NCI-H187 treated with DMSO at 0.1 percent for 48 hours (cell line): ENCODE results near the gene PRPSAP1.
"Not testable (repeated sequence)": the region's sequence is repeated elsewhere in the genome, so short reads cannot be mapped to it uniquely, and the experiment has no call there.

Experiments used
- DNase-seq: peaks from one replicate; lab custom pipeline; 2025; lab: John Stamatoyannopoulos, UW

PRPSAP1 gene

DNA sequence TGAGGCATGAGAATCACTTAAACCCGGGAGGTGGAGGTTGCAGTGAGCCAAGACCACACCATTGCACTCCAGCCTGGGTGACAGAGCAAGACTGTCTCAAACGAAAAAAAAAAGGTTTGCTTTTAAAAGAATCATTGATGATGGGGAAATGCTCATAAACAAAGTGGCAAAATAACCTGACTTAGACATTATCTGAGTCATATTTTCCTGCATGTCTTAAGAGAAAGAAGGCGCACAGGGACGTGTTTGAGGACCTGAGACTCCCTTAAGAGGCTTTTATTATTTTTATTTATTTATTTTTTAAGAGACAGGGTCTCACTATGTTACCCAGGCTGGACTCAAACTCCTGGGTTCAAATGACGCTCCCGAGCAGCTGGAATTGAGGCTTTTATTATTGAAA lies 5.7 kb upstream of the PRPSAP1 start:
- DNase-seq: no peak

DNA sequence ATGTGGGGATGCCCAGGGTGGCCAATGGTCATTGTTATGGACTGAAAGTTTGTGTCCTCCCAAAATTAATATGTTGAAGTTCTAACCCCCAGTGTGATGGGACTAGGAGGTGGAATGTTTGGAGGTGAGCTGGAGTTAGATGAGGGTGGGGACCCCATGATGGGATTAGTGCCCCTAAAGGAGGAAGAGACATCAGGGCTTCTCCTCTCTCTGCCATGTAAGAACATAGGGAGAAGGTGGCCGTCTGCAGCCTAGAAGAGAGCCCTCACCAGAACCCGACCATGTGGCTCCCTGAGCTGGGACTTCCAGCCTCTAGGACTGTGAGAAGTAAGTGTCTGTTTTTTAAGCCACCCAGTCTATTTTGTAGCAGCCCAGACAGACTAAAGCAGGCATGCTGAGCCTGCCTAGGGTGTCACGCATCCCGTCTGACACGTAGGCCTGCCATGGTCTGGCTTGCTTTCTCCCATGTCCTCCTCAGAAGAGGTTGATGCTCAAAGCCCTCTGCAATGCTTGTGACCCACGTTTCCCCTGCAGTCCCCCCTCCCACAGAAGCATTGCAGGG lies 4.0 kb upstream of the PRPSAP1 start:
- no peak for DNase-seq

DNA sequence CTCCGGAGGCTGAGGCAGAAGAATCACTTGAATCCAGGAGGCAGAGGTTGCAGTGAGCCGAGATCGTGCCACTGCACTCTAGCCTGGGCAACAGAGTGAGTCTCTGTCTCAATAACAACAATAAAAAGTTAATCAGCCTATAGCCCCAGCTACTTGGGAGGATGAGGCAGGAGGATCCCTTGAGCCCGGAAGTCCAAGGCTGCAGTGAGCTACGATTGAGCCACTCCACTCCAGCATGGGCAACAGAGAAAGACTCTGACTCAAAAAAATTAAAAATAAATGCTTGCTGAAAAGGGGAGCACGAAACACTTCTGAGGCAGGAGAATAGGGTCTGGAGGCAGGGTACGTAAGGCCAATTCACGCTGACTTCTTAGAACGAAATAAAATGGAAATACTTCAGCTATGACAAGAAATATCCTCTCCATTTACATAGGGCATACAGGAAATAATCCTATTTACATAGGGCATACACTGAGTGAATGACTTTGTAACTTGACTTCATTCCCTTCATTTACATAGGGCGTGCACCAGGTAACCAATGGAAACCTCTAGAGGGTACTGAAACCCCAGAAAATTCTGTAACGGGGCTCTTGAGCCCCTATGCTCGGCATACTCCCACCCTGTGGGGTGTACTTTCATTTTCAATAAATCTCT lies 3.2 kb upstream of the PRPSAP1 start:
- DNase-seq: no peak

DNA sequence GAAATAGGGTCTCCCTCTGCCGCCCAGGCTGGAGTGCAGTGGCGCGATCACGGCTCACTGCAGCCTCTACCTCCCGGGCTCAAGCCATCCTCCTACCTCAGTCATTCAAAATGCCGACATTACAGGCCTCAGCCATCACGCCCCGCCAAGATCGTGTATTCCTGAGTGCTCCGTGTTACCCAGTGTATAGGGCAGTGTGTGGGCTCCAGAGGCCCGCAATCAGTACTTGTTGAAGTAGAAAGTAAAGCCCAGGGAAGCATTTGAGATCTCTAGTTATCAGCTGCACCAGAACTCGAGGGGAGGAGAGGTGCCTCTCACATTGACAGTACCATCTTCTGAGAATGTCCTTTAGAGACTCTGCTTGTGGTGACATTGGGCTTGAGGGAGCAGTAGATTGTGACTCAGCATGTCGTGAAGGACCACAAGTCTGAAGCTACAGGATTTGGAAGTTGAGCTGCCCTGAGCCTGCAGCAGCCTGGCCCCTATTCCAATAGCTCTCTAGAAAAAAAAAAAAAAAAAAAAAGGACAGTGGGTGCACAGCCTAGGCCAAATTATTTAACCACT lies 1.1 kb upstream of the PRPSAP1 start:
- DNase-seq: no peak

DNA sequence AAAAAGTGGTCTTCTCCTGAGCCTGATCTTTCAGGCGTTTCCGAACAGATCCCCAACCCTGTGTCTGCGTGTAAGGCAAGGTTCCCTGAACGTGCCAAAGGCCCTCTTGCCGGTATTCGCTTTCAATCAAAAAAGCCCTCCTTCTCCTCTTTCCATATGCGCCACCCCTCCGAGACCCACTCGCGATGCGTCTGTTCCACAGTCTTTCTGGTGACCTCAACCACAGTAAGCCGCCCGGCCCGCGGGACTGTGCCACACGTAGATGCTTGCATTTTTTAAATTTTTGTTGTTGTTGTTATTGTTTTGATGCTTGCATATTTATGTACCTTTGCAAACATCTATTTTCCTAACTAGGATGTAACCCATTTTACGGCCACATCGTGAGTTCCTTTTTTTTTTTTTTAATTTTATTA lies 607 bp upstream of the PRPSAP1 start:
- no peak for DNase-seq

DNA sequence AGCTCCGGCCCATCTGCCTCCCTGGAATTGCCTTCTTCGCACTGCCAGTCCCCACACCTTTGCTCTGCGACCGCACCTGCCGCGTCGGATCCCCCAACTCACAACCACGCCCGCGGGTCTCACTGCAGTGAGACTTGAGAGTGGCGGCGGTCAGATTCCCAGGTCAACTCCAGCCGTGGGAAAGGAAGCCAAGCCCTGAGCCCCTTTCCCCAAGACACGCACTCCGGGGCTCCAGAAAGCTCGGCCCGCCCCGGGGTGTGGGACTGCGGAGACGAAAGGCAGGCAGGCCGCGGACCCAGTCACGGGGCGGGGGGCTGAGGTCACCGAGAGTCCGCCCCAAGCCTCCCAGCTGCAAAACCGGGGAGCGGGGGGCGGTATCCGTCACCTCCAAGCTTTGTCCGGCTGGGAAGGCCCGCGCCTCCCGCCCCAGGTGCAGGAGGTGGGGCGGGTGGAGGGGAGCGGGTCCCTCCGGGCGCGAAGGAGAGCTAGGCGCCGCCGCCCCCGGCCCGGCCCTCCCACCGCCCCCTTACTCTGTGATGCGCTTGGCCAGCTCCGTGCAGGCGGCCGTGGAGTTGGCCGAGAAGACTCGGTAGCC lies 615 bp downstream of the PRPSAP1 start:
- DNase-seq: no peak

DNA sequence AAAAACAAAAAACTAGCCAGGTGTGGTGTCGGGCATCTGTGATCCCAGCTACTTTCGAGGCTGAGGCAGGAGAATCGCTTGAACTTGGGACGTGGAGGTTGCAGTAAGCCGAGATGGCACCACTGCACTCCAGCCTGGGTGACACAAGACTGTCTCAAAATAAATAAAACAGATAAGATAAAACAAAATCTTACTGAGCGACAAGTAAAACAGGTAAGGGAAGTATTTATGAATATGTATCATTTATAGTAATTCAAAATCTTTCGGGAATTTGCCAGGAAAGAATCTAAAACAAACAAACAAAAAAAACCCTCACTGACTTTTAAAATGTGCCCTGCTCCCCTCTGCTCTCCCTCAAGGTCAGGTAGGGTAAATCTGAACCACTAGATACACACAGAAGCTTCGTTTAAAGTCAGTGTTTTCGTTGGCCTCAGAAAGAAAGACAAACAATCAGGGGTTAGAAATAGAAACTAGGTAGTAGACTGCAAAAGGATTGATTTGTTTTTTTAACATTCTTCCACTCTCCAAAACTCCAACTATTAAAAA lies 2.1 kb downstream of the PRPSAP1 start:
- no peak for DNase-seq

DNA sequence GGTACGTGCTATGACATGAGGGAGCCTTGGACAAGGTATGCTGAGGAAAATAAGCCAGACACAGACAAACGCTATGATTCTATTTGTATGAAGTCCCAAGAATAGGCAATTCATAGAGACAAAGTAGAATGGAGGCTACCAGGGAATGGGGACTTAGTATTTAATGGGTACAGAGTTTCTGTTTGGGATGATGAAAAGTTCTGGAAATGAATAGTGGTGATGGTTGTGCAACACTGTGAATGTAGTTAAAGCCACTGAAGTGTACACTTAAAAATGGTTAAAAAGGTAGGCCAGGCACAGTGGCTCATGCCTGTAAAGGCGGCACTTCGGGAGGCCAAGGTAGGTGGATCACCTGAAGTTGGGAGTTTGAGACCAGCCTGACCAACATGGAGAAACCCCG lies 3.3 kb downstream of the PRPSAP1 start:
- no peak for DNase-seq

DNA sequence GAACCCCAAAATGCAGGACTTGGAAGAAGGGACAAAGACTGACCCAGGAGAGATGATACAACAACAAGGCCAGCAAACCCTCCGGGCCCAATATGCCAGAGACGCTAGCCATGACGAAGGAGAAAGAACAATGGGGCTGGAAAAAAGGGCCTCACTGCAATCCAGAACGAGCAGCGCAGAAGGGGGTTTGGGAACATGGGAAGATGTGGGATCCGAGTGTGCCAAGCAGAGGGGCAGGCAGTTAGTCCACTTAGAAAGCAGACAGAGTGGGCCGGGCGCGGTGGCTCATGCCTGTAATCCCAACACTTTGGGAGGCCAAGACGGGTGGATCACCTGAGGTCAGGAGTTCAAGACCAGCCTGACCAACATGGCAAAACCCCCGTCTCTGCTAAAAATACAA lies 6.8 kb downstream of the PRPSAP1 start:
- not testable (repeated sequence) for DNase-seq

DNA sequence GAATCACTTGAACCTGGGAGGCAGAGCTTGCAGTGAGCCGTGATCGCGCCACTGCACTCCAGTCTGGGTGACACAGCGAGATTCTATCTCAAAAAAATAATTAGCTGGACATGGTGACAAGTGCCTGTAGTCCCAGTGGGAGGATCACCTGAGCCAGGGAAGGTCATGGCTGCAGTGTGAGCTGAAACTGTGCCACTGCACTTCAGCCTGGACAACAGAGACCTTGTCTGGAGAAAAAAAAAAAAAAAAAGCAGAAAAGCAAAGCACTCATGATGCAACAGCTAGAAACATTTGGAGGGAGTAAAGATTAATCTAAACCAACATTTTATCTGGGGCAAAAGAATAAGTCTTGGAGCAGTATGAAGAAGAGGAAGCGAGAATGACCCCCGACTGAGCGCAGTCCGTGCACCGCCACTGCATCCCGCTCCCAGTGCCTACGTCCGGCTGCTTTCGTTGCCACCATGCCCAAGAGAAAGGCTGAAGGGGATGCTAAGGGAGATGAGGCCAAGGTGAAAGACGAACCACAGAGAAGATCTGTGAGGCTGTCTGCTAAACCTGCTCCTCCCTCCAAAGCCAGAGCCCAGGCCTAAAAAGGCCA lies 8.2 kb downstream of the PRPSAP1 start:
- no peak for DNase-seq

DNA sequence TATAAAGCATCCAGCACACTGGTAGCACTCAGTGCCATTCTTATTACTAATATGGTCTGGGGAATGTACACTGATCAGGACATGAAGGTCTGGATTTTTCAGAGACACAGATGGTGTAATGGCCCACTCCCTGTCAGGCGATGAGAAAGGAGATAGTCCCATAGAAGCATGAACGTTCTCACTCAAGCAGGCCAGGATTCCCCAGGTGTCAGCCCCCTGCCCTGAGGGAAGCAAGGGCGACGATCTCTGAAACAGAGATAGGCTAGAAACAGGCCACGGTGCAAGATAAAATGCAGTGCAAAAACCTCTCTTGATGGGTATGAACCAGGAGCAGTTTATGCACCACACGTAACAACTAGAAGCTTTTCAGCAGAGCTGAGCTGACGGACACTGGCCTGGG lies 10.6 kb downstream of the PRPSAP1 start:
- DNase-seq: no peak

DNA sequence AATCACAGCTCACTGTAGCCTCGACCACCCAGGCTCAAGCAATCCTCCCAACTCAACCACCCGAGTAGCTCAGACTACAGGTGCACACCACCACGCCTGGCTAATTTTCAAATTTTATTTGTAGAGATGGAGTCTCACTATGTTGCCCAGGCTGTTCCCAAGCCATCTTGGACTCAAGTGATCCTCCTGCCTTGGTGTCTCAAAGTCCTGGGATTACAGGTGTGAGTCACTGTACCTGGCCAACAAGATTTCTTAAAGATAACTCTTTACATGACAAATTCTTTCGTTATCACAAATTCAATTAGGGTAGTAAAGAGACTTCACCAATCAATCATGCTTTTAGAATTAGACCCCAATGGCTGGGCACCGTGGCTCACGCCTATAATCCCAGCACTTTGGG lies 12.4 kb downstream of the PRPSAP1 start:
- DNase-seq: no peak

DNA sequence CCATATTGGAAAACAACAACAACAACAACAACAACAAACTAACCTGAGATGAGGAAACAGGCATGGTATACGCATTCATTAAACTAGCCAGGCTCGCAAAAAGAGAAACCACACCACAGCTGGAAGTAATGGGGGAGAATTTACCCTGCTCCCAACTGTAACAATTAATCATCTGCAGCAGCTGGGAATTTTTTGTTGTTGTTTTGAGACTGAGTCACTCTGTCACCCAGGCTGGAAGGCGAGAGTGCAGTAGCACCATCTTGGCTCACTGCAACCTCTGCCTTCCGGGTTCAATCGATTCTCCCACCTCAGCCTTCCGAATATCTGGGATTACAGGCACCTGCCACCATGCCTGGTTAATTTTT lies 16.3 kb downstream of the PRPSAP1 start:
- DNase-seq: no peak

DNA sequence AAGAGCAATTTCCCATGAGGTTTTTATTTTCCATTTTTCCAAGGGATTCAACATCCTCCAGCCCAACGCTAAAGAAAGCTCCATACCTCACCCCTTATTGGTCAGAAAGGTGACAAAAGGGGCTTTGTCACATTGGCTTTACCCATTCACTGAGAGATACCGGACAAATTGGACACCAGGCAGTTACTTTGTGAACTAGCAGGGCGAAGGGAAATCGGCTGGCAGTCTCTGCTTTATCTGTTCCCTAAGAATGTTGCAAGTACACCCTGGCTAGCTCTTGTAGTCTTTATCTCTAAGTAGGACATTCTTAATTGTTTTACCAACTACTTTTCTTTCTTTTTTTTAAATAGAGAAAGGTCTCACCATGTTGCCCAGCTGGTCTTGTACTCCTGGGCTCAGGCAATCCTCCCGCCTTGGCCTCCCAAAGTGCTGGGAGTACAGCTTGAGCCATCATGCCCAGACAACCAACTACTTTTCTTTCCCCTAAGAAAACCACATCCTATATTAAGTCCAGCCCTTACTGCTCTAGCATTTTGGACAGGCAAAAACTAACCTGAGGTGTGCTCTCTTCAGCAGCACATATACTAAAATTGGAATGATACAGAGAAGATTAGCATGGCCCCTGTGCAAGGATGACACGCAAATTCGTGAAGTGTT lies 16.8 kb downstream of the PRPSAP1 start:
- DNase-seq: no peak

DNA sequence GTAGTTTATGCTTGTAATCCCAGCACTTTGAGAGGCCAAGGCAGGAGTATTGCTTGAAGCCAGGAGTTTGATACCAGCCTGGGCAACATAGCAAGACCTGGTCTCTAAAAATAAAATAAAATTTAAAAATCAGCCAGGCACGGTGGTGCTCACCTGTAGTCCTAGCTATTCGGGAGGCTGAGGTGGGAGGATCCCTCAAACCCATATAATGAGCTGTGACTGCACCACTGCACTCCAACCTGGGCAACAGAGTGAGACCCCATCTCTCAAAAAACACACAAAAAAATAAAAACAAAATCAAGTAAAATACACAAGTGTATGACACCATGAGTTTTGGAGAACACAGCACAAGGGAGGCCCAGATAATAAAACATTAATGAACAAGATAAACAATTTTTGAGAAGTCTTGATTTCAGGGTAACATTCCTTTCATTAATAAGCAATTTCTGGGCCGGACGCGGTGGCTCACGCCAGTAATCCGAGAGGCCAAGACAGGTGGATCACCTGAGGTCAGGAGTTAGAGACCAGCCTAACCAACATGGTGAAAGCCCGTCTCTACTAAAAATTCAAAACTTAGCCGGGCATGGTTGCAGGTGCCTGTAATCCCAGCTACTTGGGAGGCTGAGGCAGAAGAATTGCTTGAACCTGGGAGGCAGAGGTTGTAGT lies 17.9 kb downstream of the PRPSAP1 start:
- no peak for DNase-seq

DNA sequence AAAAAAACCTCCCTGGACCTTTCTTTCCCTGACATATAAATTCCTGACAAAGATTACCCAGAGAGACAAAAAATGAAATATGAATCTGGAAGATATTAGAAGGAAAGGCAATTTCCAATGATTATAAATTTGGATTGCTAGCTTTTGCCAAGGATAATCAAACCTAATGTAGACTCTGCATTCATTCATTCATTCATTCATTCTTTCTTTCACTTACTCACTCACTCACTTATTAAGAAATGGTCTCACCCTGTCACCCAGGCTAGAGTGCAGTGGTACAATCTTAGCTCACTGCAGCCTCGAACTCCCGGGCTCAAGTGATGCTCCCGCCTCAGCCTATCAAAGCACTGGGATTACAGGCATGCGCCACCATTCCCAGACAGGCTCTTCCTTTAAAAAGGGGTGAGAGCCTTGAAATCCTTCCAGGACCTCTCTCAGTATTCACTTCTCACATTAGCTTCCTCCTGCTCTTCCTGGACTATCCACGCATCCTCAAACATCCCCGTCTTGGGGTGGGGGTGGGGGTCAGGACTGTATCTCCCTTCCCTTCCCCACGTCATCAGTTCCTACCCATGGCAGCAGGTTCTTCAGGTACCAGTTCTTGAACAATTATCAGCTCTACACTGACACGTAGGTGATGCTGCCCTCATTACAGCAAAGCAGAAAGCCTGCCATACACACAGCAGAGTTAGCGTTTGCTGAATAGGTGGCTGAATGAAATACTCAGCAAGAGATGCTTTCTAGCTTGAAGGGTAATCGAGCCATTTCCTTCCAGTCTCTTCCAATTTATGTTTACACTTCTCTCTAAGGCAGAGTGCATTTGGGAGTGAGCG lies 19.8 kb downstream of the PRPSAP1 start:
- no peak for DNase-seq

DNA sequence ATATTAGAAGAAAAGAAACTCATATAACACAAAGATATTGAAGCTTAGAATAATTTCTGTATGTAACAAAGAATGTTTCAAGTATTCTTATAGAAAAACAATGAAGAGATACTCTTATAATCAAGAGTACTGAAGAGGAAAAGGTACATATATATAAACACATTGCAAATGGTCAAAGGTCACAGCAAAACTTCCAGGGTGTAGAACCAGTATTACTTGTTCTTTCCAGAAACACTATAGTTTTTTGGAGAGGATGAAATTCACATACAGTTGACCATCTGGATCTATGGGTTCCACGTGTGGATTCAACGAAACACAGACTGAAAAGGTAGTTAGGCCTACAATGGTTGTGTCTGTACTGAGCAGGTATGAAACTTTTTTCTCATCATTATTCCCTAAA lies 22.6 kb downstream of the PRPSAP1 start:
- DNase-seq: no peak

DNA sequence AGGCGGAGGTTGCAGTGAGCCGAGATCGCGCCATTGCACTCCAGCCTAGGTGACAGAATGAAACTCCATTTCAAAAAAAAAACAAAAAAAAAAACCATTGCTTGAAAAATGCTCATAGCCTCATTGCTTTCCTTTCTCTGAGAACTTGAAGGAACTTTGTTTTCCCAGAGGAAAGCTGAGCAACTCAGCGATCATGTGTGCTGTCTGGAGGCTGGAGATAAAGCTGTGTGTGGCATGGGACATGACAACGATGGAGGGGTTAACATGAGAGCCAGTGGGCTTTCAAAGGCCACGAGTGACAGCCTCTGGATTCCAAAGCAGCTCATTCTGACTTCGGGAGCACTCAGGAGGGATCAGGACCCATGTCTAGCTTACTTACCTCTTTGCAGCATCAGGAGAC lies 24.1 kb downstream of the PRPSAP1 start:
- DNase-seq: no peak

DNA sequence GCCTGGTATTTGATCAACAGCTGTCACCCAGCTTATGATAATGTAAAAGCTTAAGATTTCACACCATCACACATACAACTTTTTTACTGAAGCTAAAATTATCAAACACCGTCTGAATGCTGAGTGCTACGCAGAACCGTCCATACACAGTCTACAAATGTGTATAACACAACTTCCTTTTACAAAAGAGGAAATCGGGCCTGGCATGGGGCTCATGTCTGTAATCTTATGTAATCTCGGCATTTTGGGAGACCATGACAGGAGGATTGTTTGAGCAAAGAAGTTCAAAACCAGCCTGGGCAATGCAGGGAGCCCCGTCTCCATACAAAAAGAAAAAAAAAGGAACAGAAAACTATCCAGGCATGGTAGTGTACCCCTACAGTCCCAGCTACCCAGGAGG lies 26.0 kb downstream of the PRPSAP1 start:
- DNase-seq: no peak

DNA sequence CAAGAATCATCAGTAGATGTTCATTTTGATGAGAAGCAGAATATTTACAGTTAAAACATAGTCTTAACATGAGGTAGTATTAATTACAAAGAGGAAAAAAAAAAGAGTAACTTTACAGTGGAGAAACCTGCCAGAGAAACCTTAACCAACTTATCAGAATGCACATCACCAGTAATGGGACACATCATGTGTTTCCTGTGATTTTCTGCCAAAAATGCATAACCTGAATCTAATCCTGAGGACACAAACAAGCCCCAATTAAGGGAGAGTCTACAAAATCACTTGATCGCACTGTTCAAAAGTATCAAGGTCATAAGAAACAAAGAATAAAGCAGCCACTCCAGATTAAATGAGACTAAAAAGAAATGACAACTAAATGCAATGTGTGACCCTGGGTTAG lies 27.4 kb downstream of the PRPSAP1 start:
- no peak for DNase-seq

DNA sequence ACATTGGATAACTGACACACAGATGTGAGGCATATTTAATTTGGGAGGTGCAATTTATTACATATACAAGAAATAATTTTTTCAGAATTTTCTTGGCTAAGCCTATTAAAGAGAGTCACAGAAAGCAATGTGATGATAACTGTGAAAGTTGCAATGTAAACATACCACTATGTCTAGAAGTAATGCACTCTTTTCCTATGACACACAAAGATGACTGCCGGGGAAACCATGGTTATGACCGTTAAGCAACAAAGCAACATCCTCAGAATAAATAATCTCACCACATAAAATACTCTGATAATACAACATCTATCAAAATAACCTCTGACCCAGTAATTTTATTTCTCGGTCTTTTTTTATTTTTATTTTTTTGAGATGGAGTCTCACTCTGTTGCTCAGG lies 35.1 kb downstream of the PRPSAP1 start:
- no peak for DNase-seq
